ENCODE results near the gene PSMG3. TPM values are rescaled to one million over a fixed set of nuclear protein-coding genes. Genes with fewer than 3 reads are reported as not detected.
A peak's percentile ranks its signal among the peaks of the same experiment; 100 is the strongest.

Gene PSMG3
- total and polyA plus RNA-seq, 2 of the 8 experiments (the other 6 are each of a cell fraction or from before 2014, with no cell fraction given): 30.2 to 62.0 TPM

DNA sequence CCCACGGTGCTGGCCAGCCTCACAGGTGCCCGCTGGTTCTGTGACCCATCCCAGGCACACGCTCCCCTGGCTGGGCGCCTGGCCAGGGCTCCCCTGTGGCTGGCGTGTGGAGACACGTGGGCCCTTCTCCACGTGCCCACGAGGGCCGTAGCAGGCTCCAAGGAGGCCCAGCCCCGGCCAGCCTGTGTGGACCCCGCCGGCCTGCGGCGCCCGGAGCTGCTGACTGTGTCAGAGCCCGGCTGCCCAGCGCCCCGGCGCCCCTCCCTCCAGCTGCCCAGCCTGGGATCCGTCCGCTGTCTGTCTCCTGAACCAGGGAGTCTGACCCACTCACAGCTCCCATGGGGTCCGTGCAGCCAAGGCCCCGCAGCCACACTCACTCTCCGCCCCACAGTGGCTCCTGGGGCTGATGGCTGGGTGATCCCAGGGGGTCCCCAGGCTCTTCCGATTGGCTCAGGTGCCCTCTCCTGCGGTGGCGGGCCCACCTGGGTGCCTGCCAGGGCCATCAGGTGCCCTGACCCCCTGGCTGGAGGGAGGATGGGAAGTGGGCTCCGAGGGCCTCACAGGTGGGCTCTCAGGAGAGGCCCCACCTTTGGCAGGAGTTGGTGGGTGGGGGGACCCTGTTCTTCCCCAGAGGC lies 23.4 kb downstream of the PSMG3 start:
- no peaks in the 10 kb centered on the region for H3K9me3 ChIP-seq (ENCODE audit: insufficient read depth in 2 of 2, low read depth in 1 of 2, low read length in 1 of 2)
- H2AFZ ChIP-seq (ENCODE audit: low read length): no peak overlapping the region
- FAIRE-seq (no peak), DNase-seq (ENCODE audit: low read depth in 1 of 2, low spot score in 2 of 2) (no peak)
- no peak overlapping the region for H3K14ac ChIP-seq (ENCODE audit: insufficient read length)
- H4K5ac ChIP-seq (ENCODE audit: insufficient read length, low read depth, low read length): no peak overlapping the region
- H3K4me1 ChIP-seq (replicated peaks in 1 of 4; ENCODE audit: control insufficient read depth in 3 of 4, insufficient read depth in 4 of 4, low read length in 3 of 4): no peaks in the 10 kb centered on the region
- no peak overlapping the region for H3K23ac ChIP-seq (ENCODE audit: insufficient read length)
- no peak overlapping the region for H2BK12ac ChIP-seq (ENCODE audit: low read depth, low read length)
- no peaks in the 10 kb centered on the region for H3K36me3 ChIP-seq (ENCODE audit: control insufficient read depth in 2 of 4, insufficient read depth in 4 of 4, low read length in 3 of 4)
- WGBS, 2 experiments (ENCODE audit: extremely low coverage in 1 of 2, insufficient coverage in 1 of 2, insufficient read length in 1 of 2, insufficient replicate concordance in 2 of 2, low coverage in 1 of 2, low lambda C conversion rate in 2 of 2, missing lambda C conversion rate in 1 of 2): 91% methylated on average over 28 of the region's 28 CpGs; no CpG with 5 or more reads in 1 of the 2 experiments
- peaks cover 0 to 3% of the 10 kb centered on the region in 2 experiments for H4K20me1 ChIP-seq (replicated peaks in 1 of 2; ENCODE audit: control insufficient read depth in 1 of 2, insufficient read depth in 2 of 2, low read length in 2 of 2)
- H3K27me3 ChIP-seq (replicated peaks in 1 of 4; ENCODE audit: control insufficient read depth in 3 of 4, extremely low read depth in 1 of 4, insufficient read depth in 3 of 4, low read length in 3 of 4): no peaks in the 10 kb centered on the region
- H3K27ac ChIP-seq (ENCODE audit: low read depth, low read length): no peak overlapping the region
- no peak overlapping the region for H2AK5ac ChIP-seq (ENCODE audit: low read depth, low read length)
- no peak overlapping the region for H3K4ac ChIP-seq (replicated peaks; ENCODE audit: insufficient read length, low read depth, low read length)
- no peaks in the 10 kb centered on the region for H3K79me1 ChIP-seq (ENCODE audit: low read depth, low read length)
- POLR2A ChIA-PET (ENCODE audit: partially characterized antibody): interaction anchor here (0.7 to 4.9 kb wide), 4 partner anchors 10 to 30 kb away, joined by 3 to 26 read pairs (median 4); partner anchors contain the start of gene TMEM184A
- H2BK120ac ChIP-seq (replicated peaks; ENCODE audit: low read depth, low read length): no peak overlapping the region
- H4K91ac ChIP-seq (replicated peaks; ENCODE audit: insufficient read length, low read length): no peak overlapping the region
- H4K8ac ChIP-seq (ENCODE audit: extremely low read depth, insufficient read depth, low read length): peak overlapping the region; percentile 62; the same call in 1 of the 2 replicates
- H3K4me2 ChIP-seq (ENCODE audit: insufficient read depth in 1 of 2, low read depth in 2 of 2, low read length in 2 of 2): no peak overlapping the region
- no peak overlapping the region for H3K56ac ChIP-seq (replicated peaks; ENCODE audit: insufficient read length, low read depth, low read length)
- H3K79me2 ChIP-seq (ENCODE audit: control insufficient read depth in 1 of 2, insufficient read depth in 2 of 2, low read length in 2 of 2): no peaks in the 10 kb centered on the region
- H3K18ac ChIP-seq (ENCODE audit: extremely low read depth, low read length): no peak overlapping the region
- H3K4me3 ChIP-seq (ENCODE audit: extremely low read depth in 1 of 4, insufficient read depth in 2 of 4, low read depth in 3 of 4, low read length in 4 of 4): no peak overlapping the region
- H2BK5ac ChIP-seq (ENCODE audit: low read depth, low read length): no peak overlapping the region
- H2BK15ac ChIP-seq (ENCODE audit: low read length): no peak overlapping the region
- CTCF ChIA-PET (ENCODE audit: partially characterized antibody): interaction anchor here (0.6 to 3.7 kb wide), 6 partner anchors 9 to 378 kb away, joined by 3 to 15 read pairs (median 7); partner anchors contain the start of gene TMEM184A
- no peaks in the 10 kb centered on the region for H3K23me2 ChIP-seq (ENCODE audit: low read depth, low read length)
- no peak overlapping the region for H2BK20ac ChIP-seq (ENCODE audit: low read length)
- no peak overlapping the region for H3K9ac ChIP-seq (replicated peaks in 1 of 4; ENCODE audit: extremely low read depth in 1 of 4, low read depth in 3 of 4, low read length in 3 of 4)
- no peak for TF ChIP-seq CBX5 (IDR thresholded peaks at IDR 0.05; ENCODE audit: low read depth, low read length)
- no peak for TF ChIP-seq HDAC2 (IDR thresholded peaks at IDR 0.05; ENCODE audit: borderline replicate concordance in 1 of 2, low read depth in 2 of 2, low read length in 2 of 2)
- TF ChIP-seq SIN3A (conservative IDR thresholded peaks at IDR 0.05 in 1 of 2, IDR thresholded peaks at IDR 0.05 in 1 of 2; ENCODE audit: low read depth in 1 of 2, low read length in 2 of 2): no peak
- TF ChIP-seq BCL11A (IDR thresholded peaks at IDR 0.05; ENCODE audit: low read depth in 2 of 2, low read length in 2 of 2): no peak
- no peak for TF ChIP-seq CTBP2 (IDR thresholded peaks at IDR 0.05; ENCODE audit: borderline replicate concordance, insufficient read depth, insufficient read length, low read length)
- no peak for TF ChIP-seq JUN (IDR thresholded peaks at IDR 0.05; ENCODE audit: low read depth, low read length)
- no peak for TF ChIP-seq GABPA (IDR thresholded peaks at IDR 0.05; ENCODE audit: borderline replicate concordance, insufficient read depth, low read length)
- no peak for TF ChIP-seq RXRA (IDR thresholded peaks at IDR 0.05; ENCODE audit: insufficient read depth, low read depth, low read length)
